H1 (cell line): ENCODE results near the gene DCLK1.

Experiments
- CTCF ChIP-seq, 3 experiments: IDR thresholded peaks; 1 replicate in 2 of 3; 2 replicates in 1 of 3; pipeline versions ENCODE4 v1.5.1 to v1.6.1; 2011; ENCODE audit warnings: low read length in 3 of 3, mild to moderate bottlenecking in 3 of 3, inconsistent platforms in 2 of 3, low read depth in 1 of 3, moderate library complexity in 1 of 3; ENCODE audit not compliant: insufficient read depth in 1 of 3; ENCODE audit errors: control extremely low read depth in 1 of 3
- EZH2 ChIP-seq: fragments of 200-600 bp; sonication (generic); IDR thresholded peaks from 2 replicates; pipeline ENCODE4 v1.7.1; 2012; ENCODE audit warnings: low read depth, mild to moderate bottlenecking, moderate library complexity, low read length, inconsistent platforms; ENCODE audit not compliant: severe bottlenecking
- GABPA ChIP-seq: IDR thresholded peaks from 2 replicates; pipeline ENCODE4 v1.6.1; 2011; ENCODE audit warnings: mild to moderate bottlenecking, low read length, moderate library complexity, borderline replicate concordance; ENCODE audit not compliant: insufficient read depth
- NANOG ChIP-seq: IDR thresholded peaks from 2 replicates; pipeline ENCODE4 v1.6.1; 2011; ENCODE audit warnings: low read length, low read depth, mild to moderate bottlenecking, inconsistent platforms; ENCODE audit not compliant: insufficient read depth, poor library complexity, severe bottlenecking
- POLR2A ChIP-seq, 2 experiments: IDR thresholded peaks; 1 replicate in 1 of 2; 2 replicates in 1 of 2; pipeline ENCODE4 v1.6.1; 2011; ENCODE audit warnings: low read depth in 2 of 2, low read length in 2 of 2, mild to moderate bottlenecking in 2 of 2; ENCODE audit errors: control extremely low read depth in 1 of 2
- RXRA ChIP-seq: IDR thresholded peaks from 2 replicates; pipeline ENCODE4 v1.6.1; 2011; ENCODE audit warnings: low read depth, mild to moderate bottlenecking, low read length, moderate library complexity; ENCODE audit not compliant: insufficient read depth
- TBP ChIP-seq: IDR thresholded peaks from 2 replicates; pipeline ENCODE4 v1.6.1; 2011; ENCODE audit warnings: low read depth, low read length, improper control_type of control experiment

GRCh38 chr13:35984287-35984686 lies 146.9 kb downstream of the DCLK1 start:
- TF ChIP-seq TBP: no peak
- TF ChIP-seq NANOG: no peak
- TF ChIP-seq GABPA: no peak
- TF ChIP-seq CTCF (IDR thresholded peaks at IDR 0.05; ENCODE audit: control extremely low read depth in 1 of 3, insufficient read depth in 1 of 3, low read depth in 1 of 3, low read length in 3 of 3): no peak
- TF ChIP-seq POLR2A (IDR thresholded peaks at IDR 0.05; ENCODE audit: control extremely low read depth in 1 of 2, low read depth in 2 of 2, low read length in 2 of 2): no peak
- no peak for TF ChIP-seq EZH2
- TF ChIP-seq RXRA: no peak
